NCI-H774 (cell line): ENCODE results near the gene SHB.

Source experiments
- DNase-seq: peaks from one replicate; lab custom pipeline; 2025; lab: John Stamatoyannopoulos, UW

The SHB gene

GRCh38 chr9:38086496-38086895 is 17.5 kb upstream of the SHB start:
- no peak for DNase-seq

GRCh38 chr9:38085308-38085707 is 16.3 kb upstream of the SHB start:
- DNase-seq, result no peak

- DNase-seq, result no peak
These were observed 15.5 kb upstream of the SHB start for GRCh38 chr9:38084556-38084880.

- no peak for DNase-seq
These were observed 15.0 kb upstream of the SHB start for GRCh38 chr9:38083858-38084555.

- no peak for DNase-seq
These were observed 13.6 kb upstream of the SHB start for GRCh38 chr9:38082446-38083287.

GRCh38 chr9:38081356-38082108 is 12.5 kb upstream of the SHB start:
- DNase-seq, result no peak

GRCh38 chr9:38079461-38080031 is 10.5 kb upstream of the SHB start:
- no peak for DNase-seq

GRCh38 chr9:38075272-38075671 is 6.2 kb upstream of the SHB start:
- DNase-seq, result no peak

- DNase-seq, result no peak
These were observed 5.5 kb upstream of the SHB start for GRCh38 chr9:38074441-38074961.

GRCh38 chr9:38073882-38074281 is 4.9 kb upstream of the SHB start:
- DNase-seq, result no peak

- no peak for DNase-seq
These were observed 2.6 kb upstream of the SHB start for GRCh38 chr9:38071470-38072134.

- no peak for DNase-seq
These were observed 957 bp downstream of the SHB start for GRCh38 chr9:38067859-38068681.

GRCh38 chr9:38066914-38067858 is 1.8 kb downstream of the SHB start:
- no peak for DNase-seq

GRCh38 chr9:38066197-38066913 is 2.7 kb downstream of the SHB start:
- DNase-seq, result no peak

GRCh38 chr9:38065369-38066075 is 3.5 kb downstream of the SHB start:
- no peak for DNase-seq

GRCh38 chr9:38064842-38065368 is 4.1 kb downstream of the SHB start:
- no peak for DNase-seq

- DNase-seq, result no peak
These were observed 5.7 kb downstream of the SHB start for GRCh38 chr9:38063363-38063707.
